Esophagus squamous epithelium (tissue), 4 donors: Measurements from ENCODE around the gene ESRRA.

Source experiments
- CTCF ChIP-seq, 6 experiments: fragments of 450-650 bp in 4 of 6; fragments of 200-600 bp in 2 of 6; sonication (generic) in 2 of 6; IDR thresholded peaks; one replicate each; pipeline ENCODE4 v1.5.1; 2016 to 2019; ENCODE audit warnings: antibody characterized with exemption in 6 of 6, mild to moderate bottlenecking in 4 of 6, moderate library complexity in 4 of 6
- POLR2A ChIP-seq, 4 donors: fragments of 450-650 bp; IDR thresholded peaks; one replicate each; pipeline ENCODE4 v1.6.1; 2017; ENCODE audit warnings: antibody characterized with exemption in 4 of 4, mild to moderate bottlenecking in 4 of 4, moderate library complexity in 3 of 4

GRCh38 chr11:64355078-64355940 lies 50.0 kb downstream of the ESRRA start:
- TF ChIP-seq POLR2A (IDR thresholded peaks at IDR 0.05): no peak
- TF ChIP-seq CTCF (IDR thresholded peaks at IDR 0.05): peak; percentile 23 to 88 (median 70)
